T-helper 1 cell treated with Interleukin-12 subunit alpha and Interleukin-12 subunit beta and Interleukin-4 antibody, amounts not matched to agents 30 ng/mL and 1 ng/mL, for 36 hours (primary cell): ENCODE data around the gene TIMMDC1. TPM values are rescaled to one million over a fixed set of nuclear protein-coding genes. Genes with fewer than 3 reads are reported as not detected.
"Not testable (repeated sequence)": the region's sequence is repeated elsewhere in the genome, so short reads cannot be mapped to it uniquely, and the experiment has no call there.

Experiments used
- intact Hi-C: fragments of 100-400 bp; cut with micrococcal nuclease; formaldehyde crosslinking; loops from one replicate; pipeline ENCODE4 v1.15.1; 2024
- total RNA-seq: library from RNA; stranded (reverse); gene quantifications from 2 replicates; pipeline ENCODE4 v1.2.3, GENCODE V29; 2022

The TIMMDC1 gene
- total RNA-seq, 1 donor from 2014 or later = 69.3 TPM

GRCh38 chr3:119555309-119555735 is 57.0 kb downstream of the TIMMDC1 start:
- intact Hi-C loops = loop anchor here (5.0 kb wide), 3 partner anchors 173 to 263 kb away; partner anchors contain the start of gene ARHGAP31

DNA sequence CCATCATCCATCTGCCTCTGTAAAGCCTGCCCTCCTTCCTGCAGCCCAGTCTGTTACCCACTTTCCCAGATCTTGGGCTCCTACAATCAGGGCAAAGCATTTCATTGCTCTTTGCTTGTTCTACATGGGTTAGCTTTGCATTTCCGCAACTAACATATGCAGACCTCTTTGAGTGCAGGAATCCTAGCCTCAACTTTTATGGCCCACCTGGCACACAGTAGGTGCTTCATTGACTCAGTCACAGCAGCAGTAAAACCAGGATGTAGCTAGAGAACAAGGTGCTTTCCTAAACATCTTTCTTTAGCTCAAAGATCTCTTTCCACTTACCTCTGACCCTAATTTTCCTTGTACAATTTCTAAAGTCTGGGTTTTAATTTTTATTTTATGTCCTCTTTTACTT is 57.6 kb downstream of the TIMMDC1 start:
- intact Hi-C loops = loop anchor here (5.0 kb wide), 3 partner anchors 174 to 264 kb away; partner anchors contain the start of gene ARHGAP31

GRCh38 chr3:119557192-119557876 is 59.0 kb downstream of the TIMMDC1 start:
- intact Hi-C loops = loop anchor here (5.0 kb wide), 3 partner anchors 175 to 265 kb away; partner anchors contain the start of gene ARHGAP31

- intact Hi-C loops = loop anchor here (2.0 to 5.0 kb wide), 6 partner anchors 51 to 537 kb away; partner anchors contain the start of genes ARHGAP31, B4GALT4 and GSK3B
These were observed 59.5 kb downstream of the TIMMDC1 start for GRCh38 chr3:119557877-119558269.

GRCh38 chr3:119558626-119559317 is 60.4 kb downstream of the TIMMDC1 start:
- intact Hi-C loops = loop anchor here (1.0 to 5.0 kb wide), 15 partner anchors 22 to 676 kb away; partner anchors contain the start of genes ARHGAP31, B4GALT4, GSK3B and TIMMDC1

GRCh38 chr3:119559441-119559963 is 61.2 kb downstream of the TIMMDC1 start, which contains the start of gene CD80:
Gene CD80, minus strand, starts transcription at chr3:119559614. Its CDS starts 1,886 bp downstream, at chr3:119557728.
- intact Hi-C loops = loop anchor here (1.0 to 5.0 kb wide), 15 partner anchors 21 to 677 kb away; partner anchors contain the start of genes ARHGAP31, B4GALT4, GSK3B and TIMMDC1

- intact Hi-C loops = no loop called here
These were observed 61.8 kb downstream of the TIMMDC1 start for GRCh38 chr3:119560160-119560559.

GRCh38 chr3:119562307-119562961 is 64.1 kb downstream of the TIMMDC1 start:
- intact Hi-C loops = loop anchor here (1.0 kb wide), 3 partner anchors 76 to 533 kb away; no protein-coding TSS in a partner anchor

DNA sequence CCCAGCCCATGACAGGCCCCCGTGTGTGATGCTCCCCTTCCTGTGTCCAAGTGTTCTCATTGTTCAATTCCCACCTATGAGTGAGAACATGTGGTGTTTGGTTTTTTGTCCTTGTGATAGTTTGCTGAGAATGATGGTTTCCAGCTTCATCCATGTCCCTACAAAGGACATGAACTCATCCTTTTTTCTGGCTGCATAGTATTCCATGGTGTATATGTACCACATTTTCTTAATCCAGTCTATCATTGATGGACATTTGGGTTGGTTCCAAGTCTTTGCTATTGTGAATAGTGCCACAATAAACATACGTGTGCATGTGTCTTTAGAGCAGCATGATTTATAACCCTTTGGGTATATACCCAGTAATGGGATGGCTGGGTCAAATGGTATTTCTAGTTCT is 65.0 kb downstream of the TIMMDC1 start:
- intact Hi-C loops = not testable (repeated sequence)

DNA sequence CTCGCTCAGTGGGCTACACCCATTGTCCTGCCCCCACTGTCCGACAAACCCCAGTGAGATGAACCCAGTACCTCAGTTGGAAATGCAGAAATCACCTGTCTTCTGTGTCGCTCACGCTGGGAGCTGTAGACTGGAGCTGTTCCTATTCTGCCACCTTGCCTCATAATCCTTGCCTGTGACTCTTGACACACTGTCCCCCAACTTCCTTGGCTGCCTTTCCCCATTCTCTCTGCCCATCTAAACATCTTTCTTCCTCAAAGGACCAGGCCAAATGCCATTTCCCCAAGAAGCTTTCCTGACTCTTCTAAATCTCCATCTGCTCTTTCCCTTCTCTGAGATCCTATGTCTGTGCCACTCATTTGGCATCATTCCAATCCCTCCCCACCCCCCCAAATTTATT is 70.8 kb downstream of the TIMMDC1 start:
- intact Hi-C loops = no loop called here

GRCh38 chr3:119570229-119570628 is 71.9 kb downstream of the TIMMDC1 start:
- intact Hi-C loops = no loop called here

DNA sequence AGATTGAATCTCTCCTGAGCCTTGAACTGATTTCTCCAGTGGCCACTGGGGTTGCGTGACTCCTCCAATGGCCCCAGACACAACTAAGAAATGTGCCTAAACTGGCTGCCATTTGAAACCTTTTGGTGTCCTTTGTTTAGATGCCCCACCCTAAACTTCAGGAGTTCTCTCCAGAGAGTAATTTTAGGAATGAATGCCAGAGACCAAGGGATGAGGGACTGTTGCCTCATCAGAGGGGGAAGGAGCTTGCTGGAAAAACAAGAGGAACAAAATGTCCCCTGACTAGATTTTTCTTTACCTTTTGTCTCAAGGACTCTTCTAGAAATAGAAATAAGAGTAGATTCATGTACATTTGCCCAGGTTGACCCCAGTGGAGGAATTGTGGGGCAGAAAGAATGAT is 72.9 kb downstream of the TIMMDC1 start:
- intact Hi-C loops = no loop called here

GRCh38 chr3:119571688-119572087 is 73.3 kb downstream of the TIMMDC1 start:
- intact Hi-C loops = no loop called here

Other genes starting within 250 kb of the TIMMDC1 start
- gene ARHGAP31, start 204.2 kb upstream of the TIMMDC1 start, total RNA-seq = 4.2 and 5.0 TPM in 2 replicates
- 50.4 and 55.0 TPM in 2 replicates for gene TMEM39A, start 34.9 kb upstream of the TIMMDC1 start, total RNA-seq
- gene POGLUT1, start 29.6 kb upstream of the TIMMDC1 start, total RNA-seq = 35.5 and 35.7 TPM in 2 replicates
- 17.7 and 20.7 TPM in 2 replicates for gene CD80, start 61.1 kb downstream of the TIMMDC1 start, total RNA-seq
- 3.9 and 5.8 TPM in 2 replicates for gene ADPRH, start 80.9 kb downstream of the TIMMDC1 start, total RNA-seq
- 0.12 and 0.41 TPM in 2 replicates for gene PLA1A, start 99.3 kb downstream of the TIMMDC1 start, total RNA-seq
- gene POPDC2, start 162.0 kb downstream of the TIMMDC1 start, total RNA-seq = 2.0 and 2.3 TPM in 2 replicates
- gene COX17, start 178.9 kb downstream of the TIMMDC1 start, total RNA-seq = 48.8 and 55.6 TPM in 2 replicates
- gene CFAP91, start 204.5 kb downstream of the TIMMDC1 start, total RNA-seq = 0.17 and 0.20 TPM in 2 replicates